ENCODE data around the gene GATAD2B.

GATAD2B gene

GRCh38 chr1:153818876-153819275 lies 103.9 kb downstream of the GATAD2B start:
- no peak for TF ChIP-seq CSDC2 (CRISPR knock-in tag; IDR thresholded peaks at IDR 0.05)
- TF ChIP-seq RARB (CRISPR knock-in tag; IDR thresholded peaks at IDR 0.05), result no peak
- no peak for TF ChIP-seq PATZ1 (CRISPR knock-in tag; IDR thresholded peaks at IDR 0.05; ENCODE audit: borderline replicate concordance)
- TF ChIP-seq ZNF8 (CRISPR knock-in tag; IDR thresholded peaks at IDR 0.05), result no peak
- no peak for TF ChIP-seq GLIS3 (CRISPR knock-in tag; IDR thresholded peaks at IDR 0.05)
- TF ChIP-seq TCF4 (CRISPR knock-in tag; IDR thresholded peaks at IDR 0.05; ENCODE audit: borderline replicate concordance), result no peak
- ATAC-seq, result no peak

GRCh38 chr1:153816283-153816889 lies 106.4 kb downstream of the GATAD2B start:
- no peak for ATAC-seq
- no peak for TF ChIP-seq PATZ1 (CRISPR knock-in tag; IDR thresholded peaks at IDR 0.05; ENCODE audit: borderline replicate concordance)
- TF ChIP-seq ZNF70 (CRISPR knock-in tag; IDR thresholded peaks at IDR 0.05), result no peak
- no peak for TF ChIP-seq RARB (CRISPR knock-in tag; IDR thresholded peaks at IDR 0.05)
- TF ChIP-seq ISL1 (CRISPR knock-in tag; IDR thresholded peaks at IDR 0.05), result no peak
- TF ChIP-seq ZFP3 (CRISPR knock-in tag; IDR thresholded peaks at IDR 0.05), result no peak
- TF ChIP-seq CREB5 (CRISPR knock-in tag; IDR thresholded peaks at IDR 0.05; ENCODE audit: low read depth), result no peak
- no peak for TF ChIP-seq CSDC2 (CRISPR knock-in tag; IDR thresholded peaks at IDR 0.05)
- no peak for TF ChIP-seq TOX (CRISPR knock-in tag; IDR thresholded peaks at IDR 0.05; ENCODE audit: borderline replicate concordance)
- TF ChIP-seq TCF4 (CRISPR knock-in tag; IDR thresholded peaks at IDR 0.05; ENCODE audit: borderline replicate concordance), result no peak
- no peak for TF ChIP-seq GLIS3 (CRISPR knock-in tag; IDR thresholded peaks at IDR 0.05)
- no peak for TF ChIP-seq ZNF8 (CRISPR knock-in tag; IDR thresholded peaks at IDR 0.05)
- no peak for TF ChIP-seq ESRRG (CRISPR knock-in tag; IDR thresholded peaks at IDR 0.05)
- no peak for TF ChIP-seq ZNF565 (CRISPR knock-in tag; conservative IDR thresholded peaks at IDR 0.05; ENCODE audit: low read depth)
- no peak for TF ChIP-seq ZC3H10 (CRISPR knock-in tag; IDR thresholded peaks at IDR 0.05)
- TF ChIP-seq TSHZ2 (CRISPR knock-in tag; IDR thresholded peaks at IDR 0.05), result no peak
- TF ChIP-seq SNAI2 (CRISPR knock-in tag; IDR thresholded peaks at IDR 0.05), result no peak
- no peak for TF ChIP-seq POU6F1 (CRISPR knock-in tag; IDR thresholded peaks at IDR 0.05; ENCODE audit: borderline replicate concordance, low read depth)

- no peak for ATAC-seq
- TF ChIP-seq CREB5 (CRISPR knock-in tag; IDR thresholded peaks at IDR 0.05; ENCODE audit: low read depth) (no peak), CSDC2 (CRISPR knock-in tag; IDR thresholded peaks at IDR 0.05) (no peak)
Measured at GRCh38 chr1:153805886-153806719, 116.7 kb downstream of the GATAD2B start.
